22Rv1 (cell line): ENCODE results near the gene DACH1.

Experiments used
- ZFX ChIP-seq: fragments of 450-650 bp; IDR thresholded peaks from 2 replicates; pipeline ENCODE4 v1.6.1; 2017; ENCODE audit warnings: antibody characterized with exemption, borderline replicate concordance
- TF ChIP-seq, protein P1 (sequence below): fragments of 450-650 bp; IDR thresholded peaks from 2 replicates; pipeline ENCODE4 v1.5.1; 2017; ENCODE audit warnings: mild to moderate bottlenecking

DNA sequence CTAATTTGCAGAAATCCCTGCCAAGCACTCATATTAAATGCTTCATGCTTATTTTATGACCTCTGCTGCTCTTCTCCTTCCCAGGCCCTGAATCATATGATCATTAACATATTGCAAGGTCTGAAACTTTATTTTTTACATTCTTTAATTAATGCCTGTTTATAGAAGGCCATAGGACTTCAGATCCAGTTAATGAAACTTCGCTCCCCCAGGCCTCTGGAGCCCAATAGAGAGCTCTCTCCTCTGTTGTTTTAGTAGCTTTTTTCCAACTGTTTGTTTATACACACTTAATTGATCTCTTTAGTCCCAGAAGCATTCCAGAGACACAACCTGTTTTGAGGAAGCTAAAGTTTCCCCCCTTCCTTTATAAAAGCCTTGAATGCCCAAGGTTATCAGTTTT, 68.3 kb downstream of the DACH1 start:
- TF ChIP-seq, protein P1, sequence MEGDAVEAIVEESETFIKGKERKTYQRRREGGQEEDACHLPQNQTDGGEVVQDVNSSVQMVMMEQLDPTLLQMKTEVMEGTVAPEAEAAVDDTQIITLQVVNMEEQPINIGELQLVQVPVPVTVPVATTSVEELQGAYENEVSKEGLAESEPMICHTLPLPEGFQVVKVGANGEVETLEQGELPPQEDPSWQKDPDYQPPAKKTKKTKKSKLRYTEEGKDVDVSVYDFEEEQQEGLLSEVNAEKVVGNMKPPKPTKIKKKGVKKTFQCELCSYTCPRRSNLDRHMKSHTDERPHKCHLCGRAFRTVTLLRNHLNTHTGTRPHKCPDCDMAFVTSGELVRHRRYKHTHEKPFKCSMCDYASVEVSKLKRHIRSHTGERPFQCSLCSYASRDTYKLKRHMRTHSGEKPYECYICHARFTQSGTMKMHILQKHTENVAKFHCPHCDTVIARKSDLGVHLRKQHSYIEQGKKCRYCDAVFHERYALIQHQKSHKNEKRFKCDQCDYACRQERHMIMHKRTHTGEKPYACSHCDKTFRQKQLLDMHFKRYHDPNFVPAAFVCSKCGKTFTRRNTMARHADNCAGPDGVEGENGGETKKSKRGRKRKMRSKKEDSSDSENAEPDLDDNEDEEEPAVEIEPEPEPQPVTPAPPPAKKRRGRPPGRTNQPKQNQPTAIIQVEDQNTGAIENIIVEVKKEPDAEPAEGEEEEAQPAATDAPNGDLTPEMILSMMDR, result no peak
- TF ChIP-seq ZFX, result no peak
